NCI-H446 (cell line): ENCODE data around the gene BAIAP2L1.
"Not testable (repeated sequence)": the region's sequence is repeated elsewhere in the genome, so short reads cannot be mapped to it uniquely, and the experiment has no call there.

ENCODE experiments used
- DNase-seq, 2 experiments: peaks; one replicate each; lab custom pipeline; 2025; lab: John Stamatoyannopoulos, UW

Gene BAIAP2L1

GRCh38 chr7:98399462-98399861 is 1.4 kb downstream of the BAIAP2L1 start:
- DNase-seq = no peak

GRCh38 chr7:98398567-98399372 is 2.1 kb downstream of the BAIAP2L1 start:
- DNase-seq = no peak

DNA sequence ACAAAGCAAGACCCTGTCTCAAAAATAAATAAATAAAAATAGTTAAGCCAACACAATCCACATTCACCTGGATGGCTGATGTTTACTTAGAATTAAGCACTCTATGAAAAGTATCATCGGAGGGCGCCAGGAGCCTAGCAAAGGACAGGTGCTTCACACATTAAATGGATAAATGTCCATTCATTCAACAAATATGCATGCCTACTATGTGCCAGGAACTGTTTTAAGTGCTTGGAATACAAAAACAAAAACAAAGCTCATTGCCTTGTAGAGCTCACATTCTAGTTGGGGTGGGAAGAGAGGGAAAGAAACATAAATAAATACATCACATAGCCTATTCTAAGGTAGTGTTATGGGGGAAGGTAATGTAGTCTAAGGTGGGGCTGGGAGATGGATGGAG is 4.1 kb downstream of the BAIAP2L1 start:
- no peak for DNase-seq

DNA sequence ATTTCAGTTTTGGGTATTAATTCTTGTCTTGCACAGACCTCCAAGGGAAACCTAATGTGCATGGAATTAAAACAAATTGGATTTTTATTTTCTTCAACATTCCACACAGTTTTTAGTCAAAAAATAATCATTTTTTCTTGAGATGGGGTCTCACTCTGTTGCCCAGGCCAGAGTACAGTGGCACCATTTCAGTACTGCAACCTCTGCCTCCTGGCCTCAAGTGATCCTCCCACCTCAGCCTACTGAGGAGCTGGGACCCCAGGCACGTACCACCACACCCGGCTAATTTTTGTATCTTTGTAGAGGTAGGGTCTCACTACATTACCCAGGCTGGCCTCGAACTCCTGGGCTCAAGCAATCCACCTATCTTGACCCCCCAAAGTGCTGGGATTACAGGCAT is 4.9 kb downstream of the BAIAP2L1 start:
- DNase-seq = no peak

GRCh38 chr7:98395481-98395880 is 5.4 kb downstream of the BAIAP2L1 start:
- no peak for DNase-seq

DNA sequence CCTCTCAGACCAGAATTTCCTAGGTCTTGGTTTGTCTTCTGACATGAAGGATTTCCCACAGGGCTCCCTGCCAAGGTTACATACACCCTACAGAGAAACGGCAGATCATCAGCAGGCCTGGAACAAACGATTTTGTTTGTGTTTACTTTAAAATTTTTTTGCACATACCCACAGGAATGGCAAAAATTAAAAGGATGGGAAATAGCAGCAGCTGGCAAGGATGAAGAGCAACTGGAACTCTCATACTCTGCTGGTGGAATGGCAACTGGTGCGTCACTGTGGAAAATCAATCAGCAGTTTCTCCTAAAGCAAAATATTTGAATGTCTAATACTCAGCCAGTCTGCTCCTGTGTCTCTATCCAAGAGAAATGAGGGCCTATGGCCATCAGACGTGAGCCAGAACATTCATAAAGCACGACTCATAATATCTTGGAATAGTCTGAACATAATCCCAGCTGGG is 6.5 kb downstream of the BAIAP2L1 start:
- peak in 1 of 2 experiments; percentile 23 for DNase-seq

- no peak for DNase-seq
These were observed 13.2 kb downstream of the BAIAP2L1 start for GRCh38 chr7:98387544-98388226.

GRCh38 chr7:98387131-98387530 is 13.8 kb downstream of the BAIAP2L1 start:
- no peak for DNase-seq

GRCh38 chr7:98385532-98385931 is 15.4 kb downstream of the BAIAP2L1 start:
- not testable (repeated sequence) for DNase-seq

DNA sequence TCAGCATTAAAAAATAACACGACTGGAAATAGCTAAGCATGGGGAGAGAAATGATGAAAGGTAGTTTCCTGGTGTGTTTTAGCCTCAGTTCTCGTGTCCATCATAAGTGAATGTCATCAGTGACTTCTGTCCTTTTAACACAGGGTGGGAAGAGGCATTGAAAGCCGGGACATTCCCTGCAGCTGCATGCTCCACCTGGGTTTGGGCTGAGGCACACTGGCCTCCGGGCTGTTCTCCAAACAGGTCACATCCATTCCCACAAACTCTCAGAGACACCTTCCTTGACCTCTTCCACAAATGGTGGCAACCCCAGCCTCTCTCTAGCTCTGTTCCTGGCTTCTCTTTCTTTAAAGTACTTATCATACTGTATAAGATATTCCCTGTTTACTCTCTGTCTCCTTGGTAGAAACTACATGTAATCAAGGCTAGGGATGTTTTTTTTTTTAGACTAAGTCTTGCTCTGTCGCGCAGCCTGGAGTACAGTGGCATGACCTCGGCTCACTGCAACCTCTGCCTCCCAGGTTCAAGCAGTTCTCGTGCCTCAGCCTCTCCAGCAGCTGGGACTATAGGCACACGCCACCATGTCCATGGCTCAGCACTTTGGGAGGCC is 22.6 kb downstream of the BAIAP2L1 start:
- no peak for DNase-seq

DNA sequence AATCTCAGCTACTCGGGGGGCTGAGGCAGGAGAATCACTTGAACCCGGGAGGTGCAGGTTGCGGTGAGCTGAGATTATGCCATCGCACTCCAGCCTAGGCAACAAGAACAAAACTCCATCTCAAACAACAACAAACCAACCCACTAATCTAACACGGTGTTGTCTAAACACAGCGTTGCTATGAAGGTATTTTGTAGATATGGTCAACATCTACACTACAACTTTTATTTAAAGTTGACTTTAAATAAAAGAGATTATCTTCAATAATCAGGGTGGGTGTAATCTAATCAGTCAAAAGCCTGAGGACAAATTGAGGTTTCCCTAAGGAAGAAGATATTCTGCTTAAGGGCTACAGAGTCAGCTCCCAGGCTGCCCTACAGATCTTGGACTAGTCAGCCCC is 24.2 kb downstream of the BAIAP2L1 start:
- no peak for DNase-seq

GRCh38 chr7:98375664-98376063 is 25.2 kb downstream of the BAIAP2L1 start:
- no peak for DNase-seq

GRCh38 chr7:98374285-98374680 is 26.6 kb downstream of the BAIAP2L1 start:
- DNase-seq = no peak

- peak; percentile 50 to 75 for DNase-seq
These were observed 27.9 kb downstream of the BAIAP2L1 start for GRCh38 chr7:98372993-98373392.

- DNase-seq = no peak
These were observed 31.2 kb downstream of the BAIAP2L1 start for GRCh38 chr7:98369726-98370125.

DNA sequence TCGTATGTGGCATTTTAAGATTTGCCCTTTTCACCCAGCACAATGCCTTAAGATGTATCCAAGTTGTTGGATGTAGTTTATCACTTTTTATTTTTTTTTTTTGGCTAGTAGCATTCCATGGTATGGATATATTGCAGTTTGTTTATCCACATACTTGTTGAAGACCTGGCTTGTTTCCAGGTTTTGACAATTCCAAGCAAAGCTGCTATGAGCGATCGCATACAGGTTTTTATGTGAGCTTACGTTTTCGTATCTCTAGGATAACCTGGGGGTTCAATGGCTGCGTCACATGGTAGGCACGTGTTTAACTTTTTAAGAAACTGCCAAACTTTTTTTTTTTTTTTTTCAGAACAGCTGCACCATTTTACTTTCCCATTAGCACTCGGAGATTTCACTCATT is 32.2 kb downstream of the BAIAP2L1 start:
- DNase-seq = no peak

GRCh38 chr7:98366562-98366938 is 34.3 kb downstream of the BAIAP2L1 start:
- no peak for DNase-seq

GRCh38 chr7:98365863-98366561 is 34.9 kb downstream of the BAIAP2L1 start:
- DNase-seq = no peak

GRCh38 chr7:98364220-98364619 is 36.7 kb downstream of the BAIAP2L1 start:
- DNase-seq = no peak

GRCh38 chr7:98362517-98362916 is 38.4 kb downstream of the BAIAP2L1 start:
- no peak for DNase-seq

DNA sequence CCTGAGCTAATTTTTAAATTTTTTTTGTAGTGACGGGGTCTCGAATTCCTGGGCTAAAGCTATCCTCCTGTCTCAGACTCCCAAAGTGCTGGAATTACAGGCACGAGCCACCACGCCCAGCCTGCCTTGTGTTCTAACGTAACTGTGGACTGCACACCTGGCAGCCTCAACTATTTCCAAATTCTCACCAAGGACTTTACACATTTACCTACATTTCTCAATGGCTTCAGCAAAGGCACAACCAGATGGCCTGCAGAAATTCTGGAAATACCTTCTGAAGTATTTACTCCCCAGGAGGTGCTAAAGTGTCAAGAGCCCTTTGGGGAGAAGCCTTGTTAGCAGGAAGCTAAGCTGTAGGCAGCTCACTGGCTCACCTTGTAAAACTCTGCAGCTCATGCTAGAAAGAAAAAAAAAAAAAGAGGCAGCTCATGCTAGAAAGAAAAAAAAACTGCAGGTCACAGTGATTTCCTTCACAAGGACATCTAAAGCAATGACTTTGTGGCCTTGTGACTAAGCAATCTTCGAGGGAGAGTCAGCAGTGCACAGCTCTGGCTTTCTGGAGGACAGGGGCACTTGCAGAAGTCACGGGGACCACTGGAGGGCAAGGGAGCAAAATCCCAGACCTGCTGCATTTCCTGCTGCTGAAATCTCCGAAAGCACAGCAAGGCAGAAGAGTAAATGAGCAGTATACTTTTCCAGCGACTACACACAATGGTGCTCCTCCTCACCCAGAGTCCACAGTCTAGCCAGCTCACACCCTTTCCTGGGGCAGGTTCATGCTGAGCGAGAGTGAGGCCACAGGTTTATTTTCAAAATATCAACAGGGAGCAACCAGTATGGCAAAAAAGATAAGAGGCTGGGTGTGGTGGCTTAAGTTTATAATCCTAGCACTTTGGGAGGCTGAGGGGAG is 40.4 kb downstream of the BAIAP2L1 start:
- DNase-seq = no peak
